HEK293 (cell line): ENCODE data around the gene PSORS1C1.

Source experiments
- EGR2 ChIP-seq: fragments of 450-650 bp; formaldehyde crosslinking; IDR thresholded peaks from 2 replicates; pipeline ENCODE4 v1.5.1; 2016; ENCODE audit warnings: low read depth, missing biosample characterization, missing genetic modification characterization
- GLIS1 ChIP-seq: fragments of 450-650 bp; formaldehyde crosslinking; IDR thresholded peaks from 2 replicates; pipeline ENCODE4 v1.5.1; 2016; ENCODE audit warnings: missing biosample characterization, missing genetic modification characterization
- GLIS2 ChIP-seq: fragments of 450-650 bp; formaldehyde crosslinking; IDR thresholded peaks from 2 replicates; pipeline ENCODE4 v1.5.1; 2016; ENCODE audit warnings: missing biosample characterization, missing genetic modification characterization
- HOXA7 ChIP-seq: sonication (generic); formaldehyde crosslinking; IDR thresholded peaks from 2 replicates; pipeline ENCODE4 v1.8.1; 2022; ENCODE audit warnings: missing genetic modification reagents, borderline replicate concordance
- HOXD13 ChIP-seq: sonication (generic); formaldehyde crosslinking; IDR thresholded peaks from 2 replicates; pipeline ENCODE4 v1.8.0; 2022; ENCODE audit warnings: missing genetic modification reagents, borderline replicate concordance
- KLF8 ChIP-seq: fragments of 450-650 bp; formaldehyde crosslinking; IDR thresholded peaks from 2 replicates; pipeline ENCODE4 v1.5.1; 2016; ENCODE audit warnings: missing biosample characterization, missing genetic modification characterization
- KLF9 ChIP-seq: fragments of 450-650 bp; formaldehyde crosslinking; IDR thresholded peaks from 2 replicates; pipeline ENCODE4 v1.5.1; 2016; ENCODE audit warnings: missing biosample characterization, missing genetic modification characterization, low read depth
- OSR2 ChIP-seq: fragments of 450-650 bp; formaldehyde crosslinking; IDR thresholded peaks from 2 replicates; pipeline ENCODE4 v1.5.1; 2016; ENCODE audit warnings: missing biosample characterization, missing genetic modification characterization
- REPIN1 ChIP-seq: fragments of 450-650 bp; formaldehyde crosslinking; IDR thresholded peaks from 2 replicates; pipeline ENCODE4 v1.5.1; 2017; ENCODE audit warnings: missing biosample characterization, missing genetic modification characterization, low read depth
- SCRT1 ChIP-seq: fragments of 450-650 bp; formaldehyde crosslinking; IDR thresholded peaks from 2 replicates; pipeline ENCODE4 v1.5.1; 2016; ENCODE audit warnings: missing biosample characterization, missing genetic modification characterization, borderline replicate concordance
- SP3 ChIP-seq: fragments of 450-650 bp; formaldehyde crosslinking; IDR thresholded peaks from 2 replicates; pipeline ENCODE4 v1.5.1; 2016; ENCODE audit warnings: missing biosample characterization, missing genetic modification characterization
- SP7 ChIP-seq: fragments of 450-650 bp; formaldehyde crosslinking; IDR thresholded peaks from 2 replicates; pipeline ENCODE4 v1.5.1; 2016; ENCODE audit warnings: missing biosample characterization, missing genetic modification characterization
- YY1 ChIP-seq: fragments of 450-650 bp; formaldehyde crosslinking; IDR thresholded peaks from 2 replicates; pipeline ENCODE4 v1.5.1; 2018; ENCODE audit warnings: missing biosample characterization, missing genetic modification characterization
- ZBTB44 ChIP-seq: fragments of 450-650 bp; IDR thresholded peaks from 2 replicates; pipeline ENCODE4 v1.5.1; 2018; ENCODE audit warnings: missing biosample characterization, mild to moderate bottlenecking, missing genetic modification characterization
- ZBTB48 ChIP-seq: fragments of 450-650 bp; formaldehyde crosslinking; IDR thresholded peaks from 2 replicates; pipeline ENCODE4 v1.5.1; 2016; ENCODE audit warnings: missing biosample characterization, missing genetic modification characterization
- ZNF112 ChIP-seq: fragments of 450-650 bp; formaldehyde crosslinking; IDR thresholded peaks from 2 replicates; pipeline ENCODE4 v1.5.0; 2017; ENCODE audit warnings: missing biosample characterization, missing genetic modification characterization
- ZNF133 ChIP-seq: fragments of 450-650 bp; formaldehyde crosslinking; IDR thresholded peaks from 2 replicates; pipeline ENCODE4 v1.5.1; 2016; ENCODE audit warnings: missing biosample characterization, missing genetic modification characterization
- ZNF148 ChIP-seq: fragments of 450-650 bp; formaldehyde crosslinking; IDR thresholded peaks from 2 replicates; pipeline ENCODE4 v1.5.0; 2017; ENCODE audit warnings: missing biosample characterization, missing genetic modification characterization, borderline replicate concordance
- ZNF16 ChIP-seq: fragments of 450-650 bp; formaldehyde crosslinking; IDR thresholded peaks from 2 replicates; pipeline ENCODE4 v1.5.1; 2016; ENCODE audit warnings: low read depth, missing biosample characterization, missing genetic modification characterization
- ZNF19 ChIP-seq: fragments of 450-650 bp; formaldehyde crosslinking; IDR thresholded peaks from 2 replicates; pipeline ENCODE4; 2016; ENCODE audit warnings: missing biosample characterization, missing genetic modification characterization, low read depth
- ZNF2 ChIP-seq: fragments of 450-650 bp; formaldehyde crosslinking; IDR thresholded peaks from 2 replicates; pipeline ENCODE4 v1.5.1; 2016; ENCODE audit warnings: missing biosample characterization, missing genetic modification characterization
- ZNF292 ChIP-seq: fragments of 450-650 bp; formaldehyde crosslinking; IDR thresholded peaks from 2 replicates; pipeline ENCODE4 v1.5.1; 2016; ENCODE audit warnings: low read depth, missing biosample characterization, missing genetic modification characterization, borderline replicate concordance
- ZNF341 ChIP-seq: fragments of 450-650 bp; formaldehyde crosslinking; IDR thresholded peaks from 2 replicates; pipeline ENCODE4; 2016; ENCODE audit warnings: low read depth, missing biosample characterization, missing genetic modification characterization
- ZNF366 ChIP-seq: fragments of 450-650 bp; formaldehyde crosslinking; conservative IDR thresholded peaks from 2 replicates; pipeline ENCODE4 v1.5.1; 2016; ENCODE audit warnings: missing biosample characterization, missing genetic modification characterization
- ZNF391 ChIP-seq: fragments of 450-650 bp; formaldehyde crosslinking; IDR thresholded peaks from 2 replicates; pipeline ENCODE4 v1.5.1; 2016; ENCODE audit warnings: low read depth, missing biosample characterization, missing genetic modification characterization, borderline replicate concordance
- ZNF473 ChIP-seq: fragments of 450-650 bp; formaldehyde crosslinking; IDR thresholded peaks from 2 replicates; pipeline ENCODE4 v1.5.1; 2017; ENCODE audit warnings: missing biosample characterization, missing genetic modification characterization
- ZNF48 ChIP-seq: fragments of 450-650 bp; formaldehyde crosslinking; IDR thresholded peaks from 2 replicates; pipeline ENCODE4 v1.5.1; 2016; ENCODE audit warnings: missing biosample characterization, missing genetic modification characterization
- ZNF701 ChIP-seq: fragments of 450-650 bp; formaldehyde crosslinking; IDR thresholded peaks from 2 replicates; pipeline ENCODE4 v1.5.1; 2016; ENCODE audit warnings: missing biosample characterization, missing genetic modification characterization
- TF ChIP-seq, protein P1 (sequence below): fragments of 450-650 bp; formaldehyde crosslinking; IDR thresholded peaks from 2 replicates; pipeline ENCODE4 v1.5.1; 2016; ENCODE audit warnings: missing biosample characterization, missing genetic modification characterization
- TF ChIP-seq, protein P2 (sequence below): fragments of 450-650 bp; formaldehyde crosslinking; IDR thresholded peaks from 2 replicates; pipeline ENCODE4 v1.5.1; 2016; ENCODE audit warnings: missing biosample characterization, missing genetic modification characterization
- TF ChIP-seq, protein P3 (sequence below): fragments of 450-650 bp; formaldehyde crosslinking; IDR thresholded peaks from 2 replicates; pipeline ENCODE4 v1.5.1; 2016; ENCODE audit warnings: missing biosample characterization, missing genetic modification characterization

PSORS1C1 gene

GRCh38 chr6:31158140-31158862 lies 43.7 kb downstream of the PSORS1C1 start, which contains the start of gene TCF19 (continued):
- TF ChIP-seq HOXD13 (no peak), ZNF2 (tag by site-specific recombination) (peak; percentile 19; the same call in 1 of the 2 replicates), ZNF366 (tag by site-specific recombination) (0 out of 2 replicates have a peak, but pooled peaks have one; percentile 47), HOXA7 (CRISPR knock-in tag) (no peak), KLF8 (tag by site-specific recombination) (peak; percentile 95), ZNF473 (tag by site-specific recombination) (no peak), ZNF341 (tag by site-specific recombination) (peak; percentile 30; the same call in 1 of the 2 replicates), EGR2 (tag by site-specific recombination) (peak; percentile 94), ZNF16 (tag by site-specific recombination) (no peak), ZNF48 (no peak), ZNF19 (tag by site-specific recombination) (no peak), ZNF391 (tag by site-specific recombination) (0 out of 2 replicates have a peak, but pooled peaks have one; percentile 15), SCRT1 (no peak), ZNF112 (no peak), SP3 (peak; percentile 92), ZNF148 (no peak), OSR2 (peak; percentile 25; the same call in 1 of the 2 replicates), KLF9 (peak; percentile 95), ZBTB48 (tag by site-specific recombination) (peak; percentile 15; the same call in 1 of the 2 replicates), YY1 (no peak), GLIS1 (peak; percentile 92), REPIN1 (tag by site-specific recombination) (no peak), ZNF701 (no peak), ZBTB44 (peak; percentile 2; the same call in 1 of the 2 replicates), ZNF133 (tag by site-specific recombination) (no peak), GLIS2 (tag by site-specific recombination) (peak; percentile 18), ZNF292 (tag by site-specific recombination) (no peak), SP7 (peak; percentile 62)
- TF ChIP-seq, protein P1, sequence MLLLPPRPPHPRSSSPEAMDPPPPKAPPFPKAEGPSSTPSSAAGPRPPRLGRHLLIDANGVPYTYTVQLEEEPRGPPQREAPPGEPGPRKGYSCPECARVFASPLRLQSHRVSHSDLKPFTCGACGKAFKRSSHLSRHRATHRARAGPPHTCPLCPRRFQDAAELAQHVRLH (tag by site-specific recombination), result no peak
- TF ChIP-seq, protein P2, sequence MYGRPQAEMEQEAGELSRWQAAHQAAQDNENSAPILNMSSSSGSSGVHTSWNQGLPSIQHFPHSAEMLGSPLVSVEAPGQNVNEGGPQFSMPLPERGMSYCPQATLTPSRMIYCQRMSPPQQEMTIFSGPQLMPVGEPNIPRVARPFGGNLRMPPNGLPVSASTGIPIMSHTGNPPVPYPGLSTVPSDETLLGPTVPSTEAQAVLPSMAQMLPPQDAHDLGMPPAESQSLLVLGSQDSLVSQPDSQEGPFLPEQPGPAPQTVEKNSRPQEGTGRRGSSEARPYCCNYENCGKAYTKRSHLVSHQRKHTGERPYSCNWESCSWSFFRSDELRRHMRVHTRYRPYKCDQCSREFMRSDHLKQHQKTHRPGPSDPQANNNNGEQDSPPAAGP (tag by site-specific recombination), result peak; percentile 53; the same call in 1 of the 2 replicates
- TF ChIP-seq, protein P3, sequence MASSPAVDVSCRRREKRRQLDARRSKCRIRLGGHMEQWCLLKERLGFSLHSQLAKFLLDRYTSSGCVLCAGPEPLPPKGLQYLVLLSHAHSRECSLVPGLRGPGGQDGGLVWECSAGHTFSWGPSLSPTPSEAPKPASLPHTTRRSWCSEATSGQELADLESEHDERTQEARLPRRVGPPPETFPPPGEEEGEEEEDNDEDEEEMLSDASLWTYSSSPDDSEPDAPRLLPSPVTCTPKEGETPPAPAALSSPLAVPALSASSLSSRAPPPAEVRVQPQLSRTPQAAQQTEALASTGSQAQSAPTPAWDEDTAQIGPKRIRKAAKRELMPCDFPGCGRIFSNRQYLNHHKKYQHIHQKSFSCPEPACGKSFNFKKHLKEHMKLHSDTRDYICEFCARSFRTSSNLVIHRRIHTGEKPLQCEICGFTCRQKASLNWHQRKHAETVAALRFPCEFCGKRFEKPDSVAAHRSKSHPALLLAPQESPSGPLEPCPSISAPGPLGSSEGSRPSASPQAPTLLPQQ (tag by site-specific recombination), result peak; percentile 92
